ENCODE data around the gene CACNA1S.

Gene CACNA1S

DNA sequence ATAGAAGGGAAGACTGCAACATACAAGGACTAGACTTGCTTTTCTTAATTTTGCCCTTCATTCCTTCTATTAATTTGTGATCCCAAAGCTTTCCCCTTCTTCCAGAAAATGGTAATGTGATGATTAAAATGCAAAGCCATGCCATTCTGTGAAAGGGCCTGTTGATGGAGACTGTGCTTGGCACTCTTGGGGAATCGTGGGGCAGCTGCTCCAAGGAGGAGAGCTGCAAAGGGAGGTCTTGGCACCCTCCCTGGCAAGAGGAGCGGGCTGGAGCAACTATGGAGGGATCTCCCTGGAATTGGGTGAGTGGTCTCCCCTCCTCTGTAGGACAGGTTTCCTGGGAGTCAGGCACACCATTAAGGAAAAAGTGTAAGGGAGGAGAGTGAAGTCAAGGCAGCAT is 16.6 kb downstream of the CACNA1S start:
- H3K4me3 ChIP-seq (ENCODE audit: low read depth, low read length) = no peak overlapping the region
- no peak for TF ChIP-seq CTCF (IDR thresholded peaks at IDR 0.05; ENCODE audit: borderline replicate concordance, insufficient read depth, low read depth, low read length)

DNA sequence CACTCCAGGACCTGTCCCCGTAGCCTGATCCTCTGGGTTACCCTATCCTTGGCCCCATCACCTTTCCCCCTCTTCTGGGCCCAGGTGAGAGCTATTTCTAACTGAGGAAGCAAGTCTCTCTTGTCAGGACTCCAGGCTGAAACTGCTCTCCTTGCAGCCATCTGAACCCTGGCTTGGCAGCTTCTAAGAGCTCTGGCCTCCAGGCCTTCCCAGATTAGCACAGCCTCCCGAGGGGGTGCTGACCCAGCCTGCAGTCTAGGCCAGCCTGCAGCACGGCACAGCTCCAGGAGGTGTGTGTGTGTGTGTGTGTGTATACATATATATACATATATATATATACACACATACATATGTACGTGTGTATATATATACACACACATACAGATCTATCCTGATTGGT is 17.4 kb downstream of the CACNA1S start:
- TF ChIP-seq CTCF (IDR thresholded peaks at IDR 0.05; ENCODE audit: borderline replicate concordance, insufficient read depth, low read depth, low read length) = no peak
- H3K4me3 ChIP-seq (ENCODE audit: low read depth, low read length) = no peak overlapping the region

- H3K4me3 ChIP-seq (ENCODE audit: low read depth, low read length) = no peak overlapping the region
- TF ChIP-seq CTCF (IDR thresholded peaks at IDR 0.05; ENCODE audit: borderline replicate concordance, insufficient read depth, low read depth, low read length) = no peak
Observed at GRCh38 chr1:201093962-201094361, 18.3 kb downstream of the CACNA1S start.

DNA sequence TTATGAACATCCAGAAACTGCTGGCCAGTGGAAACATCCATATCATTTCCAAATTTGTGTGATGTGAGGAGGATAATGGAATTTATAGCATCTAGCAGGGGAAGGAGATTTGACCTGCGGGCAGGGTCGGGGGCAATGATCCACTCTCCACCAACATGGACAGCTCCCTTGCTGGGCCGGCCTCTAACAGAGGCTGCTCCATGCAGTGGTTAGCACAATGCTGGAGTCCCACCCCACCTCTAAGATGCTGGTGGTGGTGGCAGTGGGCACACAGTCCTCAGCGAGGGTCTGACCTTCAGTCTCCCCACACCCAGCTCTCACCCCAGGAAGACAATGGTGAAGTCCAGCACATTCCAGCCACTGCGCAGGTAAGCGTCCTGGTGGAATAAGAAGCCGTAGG is 18.7 kb downstream of the CACNA1S start:
- no peak for TF ChIP-seq CTCF (IDR thresholded peaks at IDR 0.05; ENCODE audit: borderline replicate concordance, insufficient read depth, low read depth, low read length)
- H3K4me3 ChIP-seq (ENCODE audit: low read depth, low read length) = no peak overlapping the region

- no peak overlapping the region for H3K4me3 ChIP-seq (ENCODE audit: low read depth, low read length)
- TF ChIP-seq CTCF (IDR thresholded peaks at IDR 0.05; ENCODE audit: borderline replicate concordance, insufficient read depth, low read depth, low read length) = no peak
Observed at GRCh38 chr1:201092738-201093137, 19.5 kb downstream of the CACNA1S start.

DNA sequence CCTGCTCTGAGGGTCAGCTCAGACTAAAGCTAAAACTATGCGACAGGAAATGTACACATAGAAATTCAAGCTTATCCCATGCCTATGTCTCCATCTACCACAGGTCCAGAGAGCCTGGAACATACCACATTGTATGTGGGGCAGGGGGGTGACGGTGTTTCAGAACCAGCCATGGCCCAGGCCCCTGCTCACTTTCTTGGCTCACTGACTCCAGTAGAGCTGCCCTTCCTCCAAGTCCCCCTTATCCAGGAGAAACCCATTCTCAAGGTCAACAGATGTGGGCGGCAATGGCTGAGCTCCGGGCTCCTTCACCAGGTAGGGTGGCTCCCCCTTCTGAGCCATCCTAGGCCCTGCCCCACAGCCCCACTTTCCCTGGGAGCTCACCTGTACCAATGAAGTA is 21.0 kb downstream of the CACNA1S start:
- H3K4me3 ChIP-seq (ENCODE audit: low read depth, low read length) = no peak overlapping the region
- no peak for TF ChIP-seq CTCF (IDR thresholded peaks at IDR 0.05; ENCODE audit: borderline replicate concordance, insufficient read depth, low read depth, low read length)

DNA sequence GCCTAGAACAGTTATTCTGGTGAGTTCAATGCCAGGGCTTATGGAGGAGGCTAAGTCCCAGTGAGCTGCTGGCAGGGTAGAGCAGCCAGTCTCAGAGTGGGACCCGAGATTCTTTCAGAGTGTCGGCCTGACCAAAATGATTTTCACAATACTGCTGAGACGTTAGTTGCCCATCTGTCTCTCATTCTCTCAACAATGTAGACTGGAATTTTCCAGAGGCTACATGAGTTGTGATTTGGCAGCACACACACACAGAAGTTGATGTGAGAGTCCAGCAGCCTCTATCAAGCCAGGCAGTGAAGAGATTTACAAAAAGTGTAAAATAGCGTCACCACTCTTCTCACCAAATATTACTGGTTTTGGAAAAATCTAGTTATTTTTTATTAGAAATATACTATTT is 21.7 kb downstream of the CACNA1S start:
- no peak for TF ChIP-seq CTCF (IDR thresholded peaks at IDR 0.05; ENCODE audit: borderline replicate concordance, insufficient read depth, low read depth, low read length)
- no peak overlapping the region for H3K4me3 ChIP-seq (ENCODE audit: low read depth, low read length)

All from GM12875 (cell line).